NCI-H2196 treated with DMSO at 0.1 percent for 48 hours (cell line): ENCODE measurements around the gene SLC17A7.
A peak's percentile ranks its signal among the peaks of the same experiment; 100 is the strongest.
"Not testable (repeated sequence)": the region's sequence is repeated elsewhere in the genome, so short reads cannot be mapped to it uniquely, and the experiment has no call there.

ENCODE experiments used
- DNase-seq: peaks from one replicate; lab custom pipeline; 2025; ENCODE audit not compliant: unreplicated experiment; lab: John Stamatoyannopoulos, UW

The SLC17A7 gene

GRCh38 chr19:49441210-49441959 is at the start of gene SLC17A7:
SLC17A7 (minus strand) TSS chr19:49441527; CDS start chr19:49441379, 148 bp downstream.
- DNase-seq: peak; percentile 21

DNA sequence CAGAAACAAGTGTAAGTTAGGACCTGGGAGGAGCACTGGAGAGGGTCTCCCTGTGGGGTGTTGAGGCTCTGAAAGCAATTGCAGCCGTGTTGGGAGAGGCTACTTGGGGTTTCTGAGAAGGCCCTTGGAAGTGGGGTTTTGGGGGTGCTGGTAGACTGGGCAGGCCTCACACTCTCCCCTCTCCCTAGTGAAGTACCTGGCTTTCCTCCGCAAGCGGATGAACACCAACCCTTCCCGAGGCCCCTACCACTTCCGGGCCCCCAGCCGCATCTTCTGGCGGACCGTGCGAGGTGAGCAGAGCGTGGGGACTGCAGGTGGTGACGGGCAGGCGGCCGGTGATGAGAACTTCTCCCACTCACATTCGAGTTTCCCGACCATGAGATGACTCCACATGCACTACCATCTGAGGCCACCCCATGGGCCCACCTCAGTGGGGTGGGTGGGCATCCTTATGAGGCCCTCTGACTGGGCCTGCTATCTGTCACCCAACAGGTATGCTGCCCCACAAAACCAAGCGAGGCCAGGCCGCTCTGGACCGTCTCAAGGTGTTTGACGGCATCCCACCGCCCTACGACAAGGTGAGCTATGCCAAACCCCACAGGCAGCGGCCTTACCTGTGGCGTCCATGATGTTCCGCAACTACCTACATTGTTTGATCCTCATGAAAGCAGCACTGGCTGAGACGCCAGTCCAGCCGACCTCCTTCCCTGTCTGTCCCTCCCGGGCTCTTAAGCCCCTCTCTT is 49.1 kb upstream of the SLC17A7 start:
- no peak for DNase-seq

DNA sequence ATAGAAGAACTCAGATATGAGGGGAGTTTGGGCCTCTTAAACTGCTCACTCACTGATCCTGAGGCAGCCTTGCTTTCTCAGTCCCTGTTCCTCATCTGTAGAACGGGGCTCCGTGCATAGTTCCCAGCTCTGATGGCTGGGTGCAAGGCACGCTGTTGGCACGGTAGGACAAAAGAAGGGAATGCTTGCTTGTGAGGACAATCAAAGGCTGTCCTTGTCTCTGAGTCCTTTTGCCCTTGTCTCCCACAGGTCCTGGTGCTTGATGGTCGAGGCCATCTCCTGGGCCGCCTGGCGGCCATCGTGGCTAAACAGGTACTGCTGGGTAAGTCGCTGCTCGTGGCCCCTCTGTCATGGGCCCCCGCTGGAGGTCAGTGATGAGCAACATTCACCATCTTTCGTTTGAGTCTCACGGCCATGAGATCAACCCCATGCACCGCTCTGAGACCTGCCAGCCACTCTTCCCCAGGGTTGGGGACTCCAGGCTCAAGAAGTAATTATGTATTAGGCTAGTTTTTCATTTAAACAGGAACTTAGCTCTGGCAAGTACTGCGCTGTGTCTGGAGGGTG is 48.4 kb upstream of the SLC17A7 start:
- DNase-seq: no peak

DNA sequence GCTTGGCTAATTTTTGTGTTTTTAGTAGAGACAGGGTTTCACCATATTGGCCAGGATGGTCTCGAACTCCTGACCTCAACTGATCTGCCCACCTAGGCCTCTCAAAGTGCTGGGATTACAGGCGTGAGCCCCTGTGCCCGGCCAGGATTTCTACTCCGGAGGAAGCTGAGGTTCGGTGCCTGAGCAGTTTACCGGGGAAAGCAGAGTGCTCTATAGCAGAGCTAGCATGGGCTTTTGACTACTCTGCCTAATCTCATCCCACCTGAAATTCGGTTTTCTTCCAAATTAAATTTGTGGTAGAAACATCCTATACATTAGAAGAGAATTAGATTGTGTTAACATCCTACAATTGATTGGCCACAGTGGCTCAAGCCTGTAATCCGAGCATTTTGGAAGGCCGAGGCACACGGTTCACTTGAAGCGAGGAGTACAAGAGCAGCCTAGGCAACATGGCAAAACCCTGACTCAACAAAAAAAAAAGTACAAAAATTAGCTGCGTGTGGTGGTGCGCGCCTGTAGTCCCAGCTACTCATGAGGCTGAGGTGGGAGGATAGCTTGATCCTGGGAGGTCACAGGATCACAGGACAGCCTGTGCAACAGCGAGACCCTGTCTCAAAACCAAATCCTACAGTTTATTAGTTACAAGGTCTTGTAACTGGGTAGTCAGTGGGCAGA is 47.7 kb upstream of the SLC17A7 start:
- no peak for DNase-seq

DNA sequence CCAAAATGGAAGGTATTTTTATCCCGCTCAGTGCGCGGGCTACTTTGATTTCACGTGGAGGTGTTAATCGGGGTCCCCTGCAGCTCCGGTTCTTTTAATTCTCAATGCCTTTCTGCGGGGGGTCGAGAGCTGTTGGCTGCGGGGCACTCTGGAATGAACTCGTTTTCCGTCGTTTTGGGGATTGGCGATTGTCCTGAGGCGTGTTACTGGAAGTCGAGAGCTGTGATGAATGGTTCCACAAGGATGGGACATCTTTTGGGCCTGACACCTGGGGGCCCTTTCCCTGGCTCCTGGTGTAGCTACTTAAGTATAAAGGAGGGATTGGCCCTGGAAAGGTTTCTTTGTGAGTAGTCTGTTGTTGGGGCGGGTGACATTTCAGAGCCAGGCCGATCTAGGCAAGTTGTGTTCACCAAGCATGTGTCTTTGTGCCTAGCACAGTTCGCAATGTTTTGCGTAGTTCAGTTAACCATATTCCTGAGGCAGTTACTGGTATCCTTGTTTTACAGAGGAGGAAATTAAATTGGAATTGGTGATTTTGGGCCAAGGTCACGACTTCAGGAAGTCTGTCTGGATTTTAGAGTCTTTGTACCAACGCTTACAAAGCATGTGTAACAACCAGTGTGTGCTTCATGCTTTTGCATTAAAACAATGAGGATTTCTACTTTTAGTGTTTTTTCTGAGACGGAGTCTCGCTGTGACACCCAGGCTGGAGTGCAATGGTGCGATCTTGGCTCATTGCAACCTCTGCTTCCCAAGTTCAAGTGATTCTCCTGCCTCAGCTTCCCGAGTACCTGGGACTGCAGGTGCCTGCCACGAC is 46.9 kb upstream of the SLC17A7 start:
- DNase-seq: no peak

GRCh38 chr19:49487277-49488045 is 46.1 kb upstream of the SLC17A7 start, which contains the start of gene RPL13A:
RPL13A (plus strand) TSS chr19:49487608; CDS start chr19:49487630, 22 bp downstream.
- peak; percentile 97 for DNase-seq

DNA sequence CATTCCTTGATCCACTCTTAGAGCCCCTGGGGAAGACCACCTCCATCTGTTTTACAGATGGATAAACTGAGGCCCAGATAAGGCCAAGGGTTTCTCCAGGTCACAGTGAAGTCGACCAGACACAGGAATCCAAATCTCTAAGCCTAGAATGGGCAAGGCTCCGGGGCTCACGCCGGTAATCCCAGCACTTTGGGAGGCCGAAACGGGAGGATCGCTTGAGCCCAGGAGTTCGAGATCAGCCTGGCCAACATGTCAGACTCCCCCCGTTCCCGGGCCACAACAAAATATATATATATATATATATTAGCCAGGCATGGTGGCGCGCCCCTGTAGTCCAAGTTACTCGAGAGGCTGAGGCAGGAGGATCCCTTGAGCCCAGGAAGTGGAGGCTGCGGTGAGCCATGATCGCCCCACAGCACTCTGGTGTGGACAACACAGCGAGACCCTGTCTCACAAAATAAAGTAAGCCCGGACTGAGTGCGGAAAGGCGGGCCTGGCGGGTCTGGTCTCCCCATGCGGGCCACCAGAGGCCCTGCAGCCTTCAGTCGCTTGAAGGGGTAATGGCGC is 45.5 kb upstream of the SLC17A7 start:
- no peak for DNase-seq

DNA sequence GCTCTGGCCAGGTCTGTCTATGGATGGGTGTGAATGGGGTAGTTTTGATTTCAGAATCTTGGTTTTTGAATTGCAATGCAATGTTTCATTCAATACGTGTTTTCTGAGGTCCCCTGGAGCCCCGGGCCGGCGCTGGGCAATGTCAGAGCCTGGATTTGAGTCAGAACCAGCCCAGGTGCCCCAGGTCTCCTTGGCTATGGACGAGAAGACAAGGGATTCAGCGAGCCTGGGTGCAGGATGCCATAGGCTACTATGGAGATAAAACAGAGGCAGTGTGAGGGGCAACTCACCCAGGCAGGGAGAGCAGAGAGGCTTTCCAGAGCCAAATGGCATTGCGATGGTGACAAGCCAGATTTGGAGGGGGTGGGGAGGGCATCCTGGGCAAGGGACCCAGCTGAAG is 44.9 kb upstream of the SLC17A7 start:
- DNase-seq: no peak

GRCh38 chr19:49481020-49481683 is 39.8 kb upstream of the SLC17A7 start:
- no peak for DNase-seq

DNA sequence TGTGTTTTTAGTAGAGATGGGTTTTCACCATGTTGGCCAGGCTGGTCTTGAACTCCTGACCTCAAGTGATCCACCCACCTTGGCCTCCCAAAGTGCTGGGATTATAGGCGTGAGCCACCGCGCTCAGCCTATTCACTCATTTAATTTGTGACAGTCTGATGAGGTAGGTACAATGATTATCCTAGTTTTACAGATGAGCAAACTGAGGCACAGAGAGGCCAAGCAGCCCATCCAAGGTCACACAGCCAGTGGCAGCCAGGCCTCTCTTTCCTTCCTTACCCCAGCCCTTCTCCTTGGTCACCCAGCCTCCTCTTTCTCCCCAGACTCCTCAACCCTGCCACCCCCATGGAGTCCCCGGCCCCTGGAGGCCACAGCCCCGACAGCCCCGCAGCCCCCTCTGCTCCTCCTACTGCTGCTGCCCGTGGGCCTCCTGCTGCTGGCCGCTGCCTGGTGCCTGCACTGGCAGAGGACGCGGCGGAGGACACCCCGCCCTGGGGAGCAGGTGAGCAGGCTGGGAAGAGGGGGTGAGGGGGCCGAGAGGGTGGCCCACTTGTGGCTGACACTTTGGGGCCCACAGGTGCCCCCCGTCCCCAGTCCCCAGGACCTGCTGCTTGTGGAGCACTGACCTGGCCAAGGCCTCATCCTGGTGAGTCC is 38.8 kb upstream of the SLC17A7 start:
- DNase-seq: no peak

- DNase-seq: no peak
Observed at GRCh38 chr19:49475995-49476880, 34.9 kb upstream of the SLC17A7 start.

DNA sequence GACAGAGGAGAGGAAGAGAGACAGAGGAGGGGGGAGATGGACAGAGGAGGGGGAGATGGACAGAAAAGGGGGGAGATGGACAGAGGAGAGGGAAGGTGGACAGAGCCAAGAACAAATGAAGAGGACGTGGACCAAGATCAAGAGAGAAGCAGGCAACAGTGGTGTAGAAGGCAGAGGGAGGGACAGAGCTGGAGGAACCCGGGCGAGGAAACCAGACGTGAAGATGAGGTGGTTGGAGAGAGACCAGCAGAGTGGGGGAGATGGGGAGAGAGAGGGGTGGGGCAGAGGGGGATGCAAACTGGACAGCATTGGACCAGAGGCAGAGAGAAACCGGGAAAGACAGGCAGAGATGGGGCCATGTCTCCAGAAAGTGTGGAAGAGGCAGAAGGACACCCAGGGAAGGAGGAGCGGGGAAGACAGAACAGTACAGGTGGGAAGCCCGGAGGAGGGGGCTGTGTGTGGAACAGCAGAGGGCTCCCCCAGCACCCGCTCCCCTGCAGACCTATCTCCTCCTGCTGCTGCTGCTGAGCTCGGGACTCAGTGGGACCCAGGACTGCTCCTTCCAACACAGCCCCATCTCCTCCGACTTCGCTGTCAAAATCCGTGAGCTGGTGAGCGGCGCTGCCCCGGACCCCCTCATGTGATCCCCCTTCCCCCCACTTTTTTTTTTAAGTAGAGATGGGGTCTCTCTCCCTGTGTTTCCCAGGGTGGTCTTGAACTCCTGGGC is 34.0 kb upstream of the SLC17A7 start:
- DNase-seq: no peak

DNA sequence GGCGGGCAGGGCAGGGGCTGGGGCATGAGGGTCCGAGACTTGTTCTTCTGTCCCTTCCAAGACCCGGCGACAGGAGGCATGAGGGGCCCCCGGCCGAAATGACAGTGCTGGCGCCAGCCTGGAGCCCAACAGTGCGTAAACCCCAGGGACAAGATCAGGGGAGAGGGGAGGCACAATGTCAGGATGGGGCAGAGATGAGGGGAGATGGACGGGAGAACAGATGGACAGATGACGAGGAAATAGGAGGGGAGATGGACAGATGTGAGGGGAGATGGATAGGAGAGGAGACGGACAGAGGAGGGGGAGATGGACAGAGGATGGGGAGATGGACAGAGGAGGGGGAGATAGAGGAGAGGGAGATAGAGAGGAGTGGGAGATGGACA is 33.2 kb upstream of the SLC17A7 start:
- no peak for DNase-seq

GRCh38 chr19:49473868-49474541 is 32.7 kb upstream of the SLC17A7 start, which contains the start of gene FLT3LG:
FLT3LG (plus strand) TSS chr19:49474215; CDS start chr19:49474640, 425 bp downstream.
- peak; percentile 62 for DNase-seq

GRCh38 chr19:49473501-49473867 is 32.2 kb upstream of the SLC17A7 start:
- DNase-seq: not testable (repeated sequence)

DNA sequence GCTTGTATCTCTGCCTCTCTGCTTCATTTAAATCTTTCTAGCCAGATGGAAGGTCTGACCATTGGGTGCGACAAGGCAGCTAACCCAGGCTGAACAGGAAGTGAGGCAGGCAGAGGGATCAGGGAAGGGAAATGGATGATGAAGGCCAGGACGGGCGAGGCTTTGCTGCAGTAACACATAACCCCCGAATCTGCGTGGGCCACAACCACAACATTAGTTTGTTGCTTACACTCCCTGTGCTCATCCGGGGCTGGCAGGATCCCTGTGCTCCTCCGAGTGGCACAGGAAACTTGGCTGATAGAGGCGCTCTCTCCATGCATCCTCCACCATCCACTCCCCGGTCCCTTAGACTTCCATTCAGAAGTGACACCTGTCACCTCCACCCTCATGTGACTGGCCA is 31.6 kb upstream of the SLC17A7 start:
- DNase-seq: no peak
